ENCODE data around the gene DNAH7. TPM values are rescaled to one million over a fixed set of nuclear protein-coding genes. Genes with fewer than 3 reads are reported as not detected.

Gene DNAH7
- total and polyA plus RNA-seq, 10 of the 15 experiments (the other 5 are each of a cell fraction or from before 2014, with no cell fraction given), result 0.05 to 0.61 (median 0.16) TPM

- TF ChIP-seq, protein P1, sequence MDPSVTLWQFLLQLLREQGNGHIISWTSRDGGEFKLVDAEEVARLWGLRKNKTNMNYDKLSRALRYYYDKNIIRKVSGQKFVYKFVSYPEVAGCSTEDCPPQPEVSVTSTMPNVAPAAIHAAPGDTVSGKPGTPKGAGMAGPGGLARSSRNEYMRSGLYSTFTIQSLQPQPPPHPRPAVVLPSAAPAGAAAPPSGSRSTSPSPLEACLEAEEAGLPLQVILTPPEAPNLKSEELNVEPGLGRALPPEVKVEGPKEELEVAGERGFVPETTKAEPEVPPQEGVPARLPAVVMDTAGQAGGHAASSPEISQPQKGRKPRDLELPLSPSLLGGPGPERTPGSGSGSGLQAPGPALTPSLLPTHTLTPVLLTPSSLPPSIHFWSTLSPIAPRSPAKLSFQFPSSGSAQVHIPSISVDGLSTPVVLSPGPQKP (IDR thresholded peaks at IDR 0.05; ENCODE audit: low read depth, low read length), result no peak
- TF ChIP-seq KLF5 (IDR thresholded peaks at IDR 0.05; ENCODE audit: partially characterized antibody), result no peak
Observed at GRCh38 chr2:195818526-195818925, 250.1 kb downstream of the DNAH7 start (continued).

- no peaks in the 10 kb centered on the region for H3K36me3 ChIP-seq (ENCODE audit: control insufficient read depth in 2 of 2, insufficient read depth in 2 of 2, low read length in 1 of 2)
- H3K9me3 ChIP-seq (replicated peaks; ENCODE audit: control insufficient read depth, insufficient read depth, low read length), result no peaks in the 10 kb centered on the region
- H3K4me3 ChIP-seq, result no peak overlapping the region
- no TSS peak for BruUV-seq (replicated peaks)
- no peak overlapping the region for H3K27ac ChIP-seq (ENCODE audit: control insufficient read depth, insufficient read depth)
- intact Hi-C loops (cut with micrococcal nuclease; ENCODE audit: unreplicated experiment), result no loop called here
- H3K4me2 ChIP-seq (ENCODE audit: control insufficient read depth, insufficient read depth), result no peak overlapping the region
- H3K9ac ChIP-seq (ENCODE audit: control insufficient read depth, insufficient read depth, low read length), result no peak overlapping the region
- ChIA-PET CTCF (no interaction called here), RAD21 (ENCODE audit: unreplicated experiment) (no interaction called here), POLR2A (no interaction called here), SMC1A (ENCODE audit: uncharacterized antibody, unreplicated experiment) (no interaction called here)
- FAIRE-seq (no peak), DNase-seq (ENCODE audit: low read depth, low spot score) (no peak), ATAC-seq (no peak)
- no peaks in the 10 kb centered on the region for H3K4me1 ChIP-seq (ENCODE audit: control insufficient read depth, insufficient read depth, low read length)
- TF ChIP-seq ESRRA (IDR thresholded peaks at IDR 0.05; ENCODE audit: low read length) (no peak), SPI1 (IDR thresholded peaks at IDR 0.05; ENCODE audit: borderline replicate concordance, insufficient read depth, low read depth, low read length) (no peak), YY1 (IDR thresholded peaks at IDR 0.05; ENCODE audit: low read depth, low read length) (no peak), CHD1 (IDR thresholded peaks at IDR 0.05; ENCODE audit: low read depth, low read length) (no peak), SMARCA5 (IDR thresholded peaks at IDR 0.05) (no peak), BCL11A (IDR thresholded peaks at IDR 0.05; ENCODE audit: low read depth, low read length) (no peak), TBL1XR1 (IDR thresholded peaks at IDR 0.05; ENCODE audit: low read depth, low read length) (no peak), MEF2B (IDR thresholded peaks at IDR 0.05; ENCODE audit: partially characterized antibody, poor library complexity, severe bottlenecking) (no peak)
- no peaks in the 10 kb centered on the region for H3K27me3 ChIP-seq (replicated peaks in 1 of 2; ENCODE audit: control insufficient read depth in 2 of 2, insufficient read depth in 2 of 2, low read length in 1 of 2)
- H2AFZ ChIP-seq (ENCODE audit: control insufficient read depth, low read depth, low read length), result no peak overlapping the region
- no peaks in the 10 kb centered on the region for H4K20me1 ChIP-seq (ENCODE audit: control insufficient read depth, insufficient read depth)
- no peaks in the 10 kb centered on the region for H3K79me2 ChIP-seq (ENCODE audit: control insufficient read depth, insufficient read depth, low read length)
- in situ Hi-C loops (cut with MboI), result no loop called here
Observed at GRCh38 chr2:195818106-195818505, 250.5 kb downstream of the DNAH7 start.
